Upper lobe of right lung (tissue), 1 donor: ENCODE results near the gene GLS. TPM values are rescaled to one million over a fixed set of nuclear protein-coding genes. Genes with fewer than 3 reads are reported as not detected.

Experiments used
- ATAC-seq: fragments of 200-7000 bp; cut with Tn5 transposase; one replicate; pipeline ENCODE4 v1.9.1; 2020; ENCODE audit warnings: mild to moderate bottlenecking, moderate library complexity
- DNase-seq: peaks from one replicate; pipeline ENCODE4 v3.0.0-alpha.2; 2020
- H3K27ac ChIP-seq: fragments of 200-600 bp; one replicate; pipeline ENCODE4 v1.8.0; 2022
- H3K27me3 ChIP-seq: fragments of 200-600 bp; one replicate; pipeline ENCODE4 v1.8.0; 2022; ENCODE audit warnings: mild to moderate bottlenecking
- H3K36me3 ChIP-seq: fragments of 200-600 bp; one replicate; pipeline ENCODE4 v1.8.0; 2022
- H3K4me1 ChIP-seq: fragments of 200-600 bp; one replicate; pipeline ENCODE4 v1.8.0; 2022
- H3K4me3 ChIP-seq: fragments of 200-600 bp; one replicate; pipeline ENCODE4 v1.8.0; 2022; ENCODE audit warnings: mild to moderate bottlenecking
- H3K9me3 ChIP-seq: fragments of 200-600 bp; one replicate; pipeline ENCODE4 v1.8.0; 2022
- intact Hi-C: fragments of 100-400 bp; cut with DNase I; formaldehyde crosslinking; loops from one replicate; pipeline ENCODE4 v1.11.0; 2022
- total RNA-seq: library from RNA; stranded (reverse); fragmentation: NEBNext Ultra II Directional; extraction: Animal tissue kit (Norgen Biotek cat#: 25700); gene quantifications from one replicate; pipeline ENCODE4 v1.2.1, GENCODE V29; 2021
- TF ChIP-seq, protein P1 (sequence below): fragments of 200-600 bp; IDR thresholded peaks from one replicate; pipeline ENCODE4 v1.8.0; 2022; ENCODE audit warnings: antibody characterized with exemption
- donor health status: DM: no; HTN: yes; CAD: no; lungs with severe emphysema.

Gene GLS
- total RNA-seq, 1 donor from 2014 or later = 209 TPM

DNA sequence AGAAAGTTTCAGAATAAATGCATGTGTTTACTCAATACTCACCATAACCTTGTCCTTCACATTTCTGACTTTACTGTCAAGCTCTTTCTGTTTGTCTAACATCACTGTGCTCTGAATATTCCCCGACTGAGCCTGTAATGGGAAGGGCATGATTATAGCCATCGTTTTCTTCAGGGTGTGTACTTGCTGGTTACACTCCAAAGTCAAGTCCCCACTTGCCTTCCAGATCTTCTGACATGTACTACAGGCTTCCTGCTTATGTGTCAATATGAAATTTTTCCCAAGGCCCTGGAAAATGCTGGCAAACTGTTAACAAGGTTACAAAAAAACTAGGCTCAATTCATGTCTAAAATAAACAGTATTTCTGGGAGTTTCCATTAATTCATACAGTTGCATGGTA is 120.4 kb downstream of the GLS start:
- intact Hi-C loops = no loop called here
- H3K36me3 ChIP-seq = peaks cover 100% of the 10 kb centered on the region
- no peaks in the 10 kb centered on the region for H3K4me1 ChIP-seq
- TF ChIP-seq, protein P1, sequence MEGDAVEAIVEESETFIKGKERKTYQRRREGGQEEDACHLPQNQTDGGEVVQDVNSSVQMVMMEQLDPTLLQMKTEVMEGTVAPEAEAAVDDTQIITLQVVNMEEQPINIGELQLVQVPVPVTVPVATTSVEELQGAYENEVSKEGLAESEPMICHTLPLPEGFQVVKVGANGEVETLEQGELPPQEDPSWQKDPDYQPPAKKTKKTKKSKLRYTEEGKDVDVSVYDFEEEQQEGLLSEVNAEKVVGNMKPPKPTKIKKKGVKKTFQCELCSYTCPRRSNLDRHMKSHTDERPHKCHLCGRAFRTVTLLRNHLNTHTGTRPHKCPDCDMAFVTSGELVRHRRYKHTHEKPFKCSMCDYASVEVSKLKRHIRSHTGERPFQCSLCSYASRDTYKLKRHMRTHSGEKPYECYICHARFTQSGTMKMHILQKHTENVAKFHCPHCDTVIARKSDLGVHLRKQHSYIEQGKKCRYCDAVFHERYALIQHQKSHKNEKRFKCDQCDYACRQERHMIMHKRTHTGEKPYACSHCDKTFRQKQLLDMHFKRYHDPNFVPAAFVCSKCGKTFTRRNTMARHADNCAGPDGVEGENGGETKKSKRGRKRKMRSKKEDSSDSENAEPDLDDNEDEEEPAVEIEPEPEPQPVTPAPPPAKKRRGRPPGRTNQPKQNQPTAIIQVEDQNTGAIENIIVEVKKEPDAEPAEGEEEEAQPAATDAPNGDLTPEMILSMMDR = no peak
- H3K9me3 ChIP-seq = no peaks in the 10 kb centered on the region
- ATAC-seq (no peak), DNase-seq (no peak)
- no peak overlapping the region for H3K27ac ChIP-seq
- H3K4me3 ChIP-seq = no peak overlapping the region
- no peaks in the 10 kb centered on the region for H3K27me3 ChIP-seq

DNA sequence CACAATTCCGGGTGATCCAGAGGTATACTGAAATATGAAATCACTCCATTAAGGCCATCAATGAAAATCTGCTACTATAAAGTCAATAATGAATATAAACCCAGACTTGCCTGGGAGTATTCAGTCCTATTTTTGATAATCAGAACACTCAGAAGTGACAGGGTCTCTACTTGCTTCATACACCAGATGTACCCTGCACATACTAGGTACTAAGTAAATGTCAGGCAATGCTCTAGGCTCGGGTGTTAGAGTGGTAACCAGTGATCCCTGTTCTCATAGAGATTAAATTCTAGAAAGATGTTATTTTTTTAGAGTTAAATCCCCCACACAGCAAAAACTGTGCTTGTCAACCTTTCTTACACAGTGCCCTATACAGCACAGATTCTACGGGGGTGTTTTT is 121.0 kb downstream of the GLS start:
- DNase-seq = no peak
- H3K4me1 ChIP-seq = no peaks in the 10 kb centered on the region
- H3K9me3 ChIP-seq = no peaks in the 10 kb centered on the region
- no peak overlapping the region for H3K27ac ChIP-seq
- no peak overlapping the region for H3K4me3 ChIP-seq
- H3K36me3 ChIP-seq = peaks cover 100% of the 10 kb centered on the region
- H3K27me3 ChIP-seq = no peaks in the 10 kb centered on the region
- intact Hi-C loops = no loop called here
- TF ChIP-seq, protein P1 = no peak
- ATAC-seq = no peak

DNA sequence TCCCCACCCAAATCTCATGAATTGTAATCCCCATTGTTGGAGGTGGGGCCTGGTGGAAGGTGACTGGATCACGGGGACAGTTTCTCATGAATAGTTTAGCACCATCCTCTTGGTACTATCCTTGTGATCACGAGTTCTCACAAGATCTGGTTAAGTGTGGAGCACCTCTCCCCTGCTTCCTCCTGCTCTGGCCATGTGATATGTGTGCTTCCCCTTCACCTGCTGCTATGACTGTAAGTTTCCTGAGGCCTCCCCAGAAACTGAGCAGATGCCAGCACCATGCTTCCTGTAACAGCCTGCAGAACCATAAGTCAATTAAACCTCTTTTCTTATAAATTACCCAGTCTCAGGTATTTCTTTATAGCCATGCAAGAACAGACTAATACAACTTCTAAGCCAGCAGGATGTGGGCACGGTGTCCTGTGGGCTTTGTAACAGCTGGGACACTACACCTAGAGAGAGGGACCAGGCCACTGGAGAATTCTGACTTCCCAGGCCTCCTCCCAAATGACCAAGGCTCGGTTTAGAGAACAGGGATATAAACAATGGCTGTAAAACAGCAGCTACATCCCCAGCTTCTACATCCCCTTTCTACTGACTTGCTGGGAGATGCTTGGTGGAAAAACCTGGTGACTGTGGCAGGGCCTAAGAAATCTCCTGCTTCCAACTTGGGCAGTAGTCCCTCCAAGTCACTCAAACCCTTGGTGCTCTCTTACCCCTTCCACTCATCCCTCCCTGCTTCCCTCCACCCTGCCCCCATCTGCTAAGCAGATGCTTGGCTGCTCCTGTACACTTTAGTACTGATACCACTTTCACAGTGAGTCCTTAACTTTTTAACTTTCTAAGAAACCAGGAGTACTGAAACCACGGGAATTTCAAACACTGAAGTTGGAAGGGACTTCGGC is 123.0 kb downstream of the GLS start:
- Histone ChIP-seq H3K36me3 (peaks cover 100% of the 10 kb centered on the region), H3K27me3 (no peaks in the 10 kb centered on the region), H3K4me1 (peaks cover 8% of the 10 kb centered on the region), H3K9me3 (no peaks in the 10 kb centered on the region), H3K27ac (no peak overlapping the region), H3K4me3 (no peak overlapping the region)
- intact Hi-C loops = no loop called here
- ATAC-seq (no peak), DNase-seq (no peak)
- TF ChIP-seq, protein P1 = no peak

DNA sequence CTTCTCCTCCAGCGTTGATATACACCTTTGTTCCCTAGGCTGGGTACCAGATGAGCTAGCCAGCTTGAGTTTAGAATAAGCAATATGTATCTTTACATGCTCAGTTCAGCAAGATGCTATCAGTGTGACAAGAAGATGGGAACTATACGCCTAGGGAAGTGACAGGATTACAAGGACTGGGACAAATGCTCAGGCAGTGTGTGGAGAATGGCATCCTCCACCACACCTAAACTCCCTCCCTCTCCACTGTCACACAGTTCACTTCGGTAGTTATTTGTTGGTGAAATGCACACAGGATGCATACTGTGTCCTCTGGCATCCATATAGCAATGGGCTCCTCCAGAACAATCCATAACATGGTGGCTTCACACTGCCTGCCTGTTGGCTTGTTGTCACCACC is 125.7 kb downstream of the GLS start:
- Histone ChIP-seq H3K9me3 (no peaks in the 10 kb centered on the region), H3K4me1 (peaks cover 16% of the 10 kb centered on the region), H3K27ac (no peak overlapping the region), H3K4me3 (no peak overlapping the region), H3K36me3 (peaks cover 90% of the 10 kb centered on the region), H3K27me3 (no peaks in the 10 kb centered on the region)
- DNase-seq (no peak), ATAC-seq (no peak)
- TF ChIP-seq, protein P1 = no peak
- intact Hi-C loops = no loop called here

DNA sequence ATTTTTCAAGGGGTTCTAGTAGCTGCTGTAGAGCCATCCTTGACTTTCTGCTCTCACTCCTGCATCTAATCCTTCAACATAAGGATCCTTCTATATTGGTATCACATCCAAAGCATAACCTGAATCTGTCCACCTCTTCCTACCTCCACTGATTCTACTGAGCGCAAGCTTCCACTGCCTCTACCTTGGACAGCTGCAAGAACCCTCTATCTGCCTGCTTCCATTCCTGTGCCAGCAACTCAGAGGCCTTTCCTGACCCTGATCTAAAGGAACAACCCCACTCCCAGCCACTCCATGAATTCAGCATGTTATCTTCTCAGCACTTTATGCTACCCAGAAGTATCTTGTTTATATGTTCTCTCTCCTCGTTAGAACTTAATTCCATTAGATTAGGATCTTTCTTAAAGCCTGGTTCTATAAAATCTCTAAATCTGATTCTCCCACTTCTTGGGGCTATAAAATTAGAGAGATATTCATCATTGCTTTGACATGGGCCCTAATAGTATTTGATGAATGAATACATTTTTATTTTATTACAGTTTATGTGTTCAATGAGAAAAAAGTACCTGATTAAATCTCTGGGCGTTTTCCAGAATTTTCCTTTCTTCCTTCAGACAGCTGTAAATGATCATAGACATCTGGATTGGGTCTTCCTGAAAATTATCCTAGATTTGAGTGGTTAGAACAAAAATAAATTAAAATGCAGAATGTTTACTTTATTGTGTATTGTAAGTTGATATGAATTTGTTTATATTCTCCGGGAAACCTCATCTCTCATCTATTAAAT is 126.6 kb downstream of the GLS start:
- peaks cover 81% of the 10 kb centered on the region for H3K36me3 ChIP-seq

More for the DNA sequence above, 126.6 kb downstream of the GLS start:
- TF ChIP-seq, protein P1 = no peak
- Histone ChIP-seq H3K9me3 (no peaks in the 10 kb centered on the region), H3K4me1 (peaks cover 25% of the 10 kb centered on the region), H3K27me3 (no peaks in the 10 kb centered on the region), H3K4me3 (no peak overlapping the region), H3K27ac (no peak overlapping the region)
- ATAC-seq = no peak
- no peak for DNase-seq
- intact Hi-C loops = no loop called here
